GM23338 (cell line): ENCODE results near the gene RRP1. TPM values are rescaled to one million over a fixed set of nuclear protein-coding genes. Genes with fewer than 3 reads are reported as not detected.

ENCODE experiments used
- ATAC-seq: fragments of 200-7000 bp; cut with Tn5 transposase; 3 replicates; pipeline ENCODE4 v1.9.1; 2020
- DNase-seq: peaks from one replicate; pipeline ENCODE4 v3.0.0-alpha.2; 2015; ENCODE audit warnings: low spot score
- H2AFZ ChIP-seq: fragments of 200-600 bp; sonication (generic); 2 replicates; pipeline ENCODE4 v1.8.0; 2016; ENCODE audit warnings: antibody characterized with exemption, mild to moderate bottlenecking, moderate library complexity
- H3F3A ChIP-seq: fragments of 200-600 bp; sonication (generic); replicated peaks from 2 replicates; pipeline ENCODE4 v1.8.0; 2017; ENCODE audit warnings: antibody characterized with exemption, mixed run types, low read depth
- H3K27ac ChIP-seq: fragments of 200-600 bp; sonication (generic); 2 replicates; pipeline ENCODE4 v1.6.1; 2016; ENCODE audit warnings: low read depth
- H3K27me3 ChIP-seq: fragments of 200-600 bp; sonication (generic); 2 replicates; pipeline ENCODE4 v1.8.0; 2016; ENCODE audit warnings: mild to moderate bottlenecking, mixed run types, moderate library complexity; ENCODE audit not compliant: insufficient read depth
- H3K36me3 ChIP-seq: fragments of 200-600 bp; sonication (generic); 2 replicates; pipeline ENCODE4 v1.8.0; 2016; ENCODE audit warnings: mild to moderate bottlenecking; ENCODE audit not compliant: insufficient read depth
- H3K4me1 ChIP-seq: fragments of 200-600 bp; sonication (generic); 2 replicates; pipeline ENCODE4 v1.8.0; 2016; ENCODE audit warnings: mild to moderate bottlenecking, moderate library complexity; ENCODE audit not compliant: insufficient read depth
- H3K4me2 ChIP-seq: fragments of 200-600 bp; sonication (generic); 2 replicates; pipeline ENCODE4 v1.7.1; 2017; ENCODE audit warnings: mixed run types
- H3K4me3 ChIP-seq: fragments of 200-600 bp; sonication (generic); 2 replicates; pipeline ENCODE4 v1.6.1; 2016; ENCODE audit warnings: mixed run types
- H3K79me2 ChIP-seq: fragments of 200-600 bp; sonication (generic); replicated peaks from 2 replicates; pipeline ENCODE4 v1.8.0; 2017; ENCODE audit warnings: mild to moderate bottlenecking; ENCODE audit not compliant: insufficient read depth
- H3K9me2 ChIP-seq: fragments of 200-600 bp; sonication (generic); 2 replicates; pipeline ENCODE4 v1.8.0; 2017; ENCODE audit not compliant: insufficient read depth
- H4K20me1 ChIP-seq: fragments of 200-600 bp; sonication (generic); replicated peaks from 2 replicates; pipeline ENCODE4 v1.8.0; 2017; ENCODE audit warnings: mild to moderate bottlenecking; ENCODE audit not compliant: insufficient read depth
- H3K27ac Mint-ChIP-seq: 2 replicates; pipeline ENCODE4 v1.8.0; 2020; ENCODE audit warnings: inconsistent platforms, mild to moderate bottlenecking, moderate library complexity, mixed read lengths
- H3K27me3 Mint-ChIP-seq: 3 replicates; pipeline ENCODE4 v1.8.0; 2022; ENCODE audit warnings: low read depth, mild to moderate bottlenecking, moderate library complexity, mixed read lengths, inconsistent platforms; ENCODE audit not compliant: insufficient read depth, poor library complexity
- H3K36me3 Mint-ChIP-seq: 3 replicates; pipeline ENCODE4 v1.8.0; 2021; ENCODE audit warnings: low read depth, mild to moderate bottlenecking, inconsistent platforms, moderate library complexity, mixed read lengths
- H3K4me1 Mint-ChIP-seq: 3 replicates; pipeline ENCODE4 v1.8.0; 2020; ENCODE audit warnings: mild to moderate bottlenecking, inconsistent platforms, mixed read lengths
- H3K4me3 Mint-ChIP-seq: 3 replicates; pipeline ENCODE4 v1.8.0; 2021; ENCODE audit warnings: moderate library complexity, mild to moderate bottlenecking, inconsistent platforms, mixed read lengths
- H3K9me3 Mint-ChIP-seq: 3 replicates; pipeline ENCODE4 v1.8.0; 2020; ENCODE audit warnings: moderate library complexity, mild to moderate bottlenecking, inconsistent platforms, mixed read lengths
- CREB1 ChIP-seq: fragments of 250-450 bp; sonication (Bioruptor Pico); IDR thresholded peaks from 2 replicates; pipeline ENCODE4 v1.5.0; 2020; ENCODE audit warnings: low read depth, mild to moderate bottlenecking, moderate library complexity
- EZH2phosphoT487 ChIP-seq: fragments of 200-600 bp; sonication (generic); IDR thresholded peaks from one replicate; pipeline ENCODE4 v1.8.1; 2018; ENCODE audit warnings: antibody characterized with exemption; ENCODE audit not compliant: unreplicated experiment
- NANOG ChIP-seq: IDR thresholded peaks from 2 replicates; pipeline ENCODE4 v1.6.1; 2016; ENCODE audit warnings: antibody characterized with exemption, borderline replicate concordance
- POLR2AphosphoS5 ChIP-seq: IDR thresholded peaks from 2 replicates; pipeline ENCODE4 v1.6.1; 2016; ENCODE audit warnings: antibody characterized with exemption, low read depth
- STAT1 ChIP-seq: IDR thresholded peaks from one replicate; pipeline ENCODE4 v1.6.1; 2016; ENCODE audit warnings: antibody characterized with exemption; ENCODE audit not compliant: unreplicated experiment
- ZNF114 ChIP-seq: fragments of 250-450 bp; sonication (Bioruptor Pico); IDR thresholded peaks from 2 replicates; pipeline ENCODE4 v1.5.0; 2020; ENCODE audit warnings: mild to moderate bottlenecking, moderate library complexity
- ZNF331 ChIP-seq: fragments of 250-450 bp; sonication (Bioruptor Pico); IDR thresholded peaks from 2 replicates; pipeline ENCODE4 v1.5.0; 2020; ENCODE audit warnings: low read depth, mild to moderate bottlenecking, moderate library complexity
- ZNF462 ChIP-seq: fragments of 250-450 bp; sonication (Bioruptor Pico); IDR thresholded peaks from 2 replicates; pipeline ENCODE4 v1.5.0; 2020; ENCODE audit warnings: mild to moderate bottlenecking, moderate library complexity
- polyA plus RNA-seq: library from polyadenylated mRNA; unstranded; fragments of >200 nt; fragmentation: Nextera tagmentation; extraction: Ambion mirVana; gene quantifications from 2 replicates; pipeline ENCODE4 v1.2.1, GENCODE V29; 2016
- total RNA-seq: library from RNA; depleted of rRNA; stranded (reverse); fragments of >200 nt; shearing (Covaris generic); gene quantifications from 2 replicates; pipeline ENCODE4 v1.2.3, GENCODE V29; 2014
- TF ChIP-seq, protein P1 (sequence below): IDR thresholded peaks from 2 replicates; pipeline ENCODE4 v1.6.1; 2016; ENCODE audit warnings: antibody characterized with exemption

The RRP1 gene
- total and polyA plus RNA-seq, 2 experiments from 2014 or later, result 36.5 to 63.5 TPM

DNA sequence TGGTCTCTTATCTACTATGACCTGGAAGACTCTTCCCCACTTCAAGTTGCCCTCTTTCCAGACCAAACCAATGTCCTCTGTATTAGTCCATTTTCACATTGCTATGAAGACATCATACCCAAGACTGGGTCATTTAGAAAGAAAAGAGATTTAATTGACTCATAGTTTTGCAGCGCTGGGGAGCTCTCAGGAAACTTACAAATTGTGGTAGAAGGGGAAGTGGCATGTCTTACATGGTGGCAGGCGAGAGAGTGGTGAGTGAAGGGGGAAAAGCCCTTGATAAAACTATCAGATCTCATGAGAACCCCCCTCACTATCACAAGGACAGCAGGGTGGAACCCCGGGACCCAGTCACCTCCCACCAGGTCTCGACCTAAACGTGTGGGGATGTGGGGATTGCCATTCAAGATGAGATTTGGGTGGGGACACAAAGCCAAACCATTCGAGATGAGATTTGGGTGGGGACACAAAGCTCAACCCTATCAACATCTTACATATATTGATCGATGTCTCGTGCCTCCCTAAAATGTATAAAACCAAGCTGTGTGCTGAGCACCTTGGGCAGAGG lies 61.4 kb downstream of the RRP1 start (continued):
- TF ChIP-seq ZNF462 (CRISPR knock-in tag) (no peak), ZNF114 (CRISPR knock-in tag) (no peak), EZH2phosphoT487 (no peak), CREB1 (CRISPR knock-in tag) (no peak)

DNA sequence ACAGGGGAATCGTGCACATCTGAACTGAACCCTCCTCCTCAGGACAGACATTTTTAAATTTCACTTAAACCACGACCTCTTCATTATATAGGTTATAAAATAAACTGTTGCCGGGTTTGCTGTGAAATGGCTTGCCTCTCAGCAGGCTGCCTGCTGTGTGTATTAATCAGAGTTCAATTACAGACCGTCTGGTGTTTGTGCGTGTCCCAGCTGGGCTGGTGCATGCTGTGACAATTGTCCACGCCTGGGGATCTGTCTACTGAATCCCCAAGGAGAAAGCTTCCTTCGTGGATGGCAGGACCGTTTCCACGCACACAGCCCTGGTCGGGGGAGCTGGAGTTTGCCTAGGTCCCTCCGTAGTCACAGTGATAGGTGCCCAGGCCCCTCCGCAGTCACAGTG lies 62.2 kb downstream of the RRP1 start:
- Histone ChIP-seq H4K20me1 (no peaks in the 10 kb centered on the region), H3K4me3 (no peak overlapping the region), H3K36me3 (no peaks in the 10 kb centered on the region), H3F3A (no peaks in the 10 kb centered on the region), H3K27ac (no peak overlapping the region), H3K9me2 (no peaks in the 10 kb centered on the region), H2AFZ (no peak overlapping the region), H3K4me1 (no peaks in the 10 kb centered on the region), H3K27me3 (no peaks in the 10 kb centered on the region), H3K79me2 (no peaks in the 10 kb centered on the region), H3K4me2 (no peak overlapping the region)
- DNase-seq (no peak), ATAC-seq (no peak)
- no peak overlapping the region for H3K27ac Mint-ChIP-seq
- no peak overlapping the region for H3K4me3 Mint-ChIP-seq
- H3K36me3 Mint-ChIP-seq, result no peaks in the 10 kb centered on the region
- no peaks in the 10 kb centered on the region for H3K4me1 Mint-ChIP-seq
- peaks cover 16% of the 10 kb centered on the region for H3K27me3 Mint-ChIP-seq
- H3K9me3 Mint-ChIP-seq, result no peaks in the 10 kb centered on the region
- no peak for TF ChIP-seq ZNF114 (CRISPR knock-in tag)
- no peak for TF ChIP-seq POLR2AphosphoS5
- no peak for TF ChIP-seq EZH2phosphoT487
- no peak for TF ChIP-seq ZNF462 (CRISPR knock-in tag)
- TF ChIP-seq CREB1 (CRISPR knock-in tag), result no peak
- TF ChIP-seq, protein P1, sequence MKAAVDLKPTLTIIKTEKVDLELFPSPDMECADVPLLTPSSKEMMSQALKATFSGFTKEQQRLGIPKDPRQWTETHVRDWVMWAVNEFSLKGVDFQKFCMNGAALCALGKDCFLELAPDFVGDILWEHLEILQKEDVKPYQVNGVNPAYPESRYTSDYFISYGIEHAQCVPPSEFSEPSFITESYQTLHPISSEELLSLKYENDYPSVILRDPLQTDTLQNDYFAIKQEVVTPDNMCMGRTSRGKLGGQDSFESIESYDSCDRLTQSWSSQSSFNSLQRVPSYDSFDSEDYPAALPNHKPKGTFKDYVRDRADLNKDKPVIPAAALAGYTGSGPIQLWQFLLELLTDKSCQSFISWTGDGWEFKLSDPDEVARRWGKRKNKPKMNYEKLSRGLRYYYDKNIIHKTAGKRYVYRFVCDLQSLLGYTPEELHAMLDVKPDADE, result no peak
- no peak for TF ChIP-seq ZNF331 (CRISPR knock-in tag)
- TF ChIP-seq STAT1, result no peak
- no peak for TF ChIP-seq NANOG
